A549 (cell line): Measurements from ENCODE around the gene TMEM156.

ENCODE experiments used
- POLR2A ChIP-seq: IDR thresholded peaks from 2 replicates; pipeline ENCODE4 v1.6.1; 2012; ENCODE audit warnings: mild to moderate bottlenecking, low read length
- TF ChIP-seq, protein P1 (sequence below): fragments of >200 bp; sonication (Bioruptor Twin); formaldehyde crosslinking; IDR thresholded peaks from 3 replicates; pipeline ENCODE4 v1.5.1; 2016

DNA sequence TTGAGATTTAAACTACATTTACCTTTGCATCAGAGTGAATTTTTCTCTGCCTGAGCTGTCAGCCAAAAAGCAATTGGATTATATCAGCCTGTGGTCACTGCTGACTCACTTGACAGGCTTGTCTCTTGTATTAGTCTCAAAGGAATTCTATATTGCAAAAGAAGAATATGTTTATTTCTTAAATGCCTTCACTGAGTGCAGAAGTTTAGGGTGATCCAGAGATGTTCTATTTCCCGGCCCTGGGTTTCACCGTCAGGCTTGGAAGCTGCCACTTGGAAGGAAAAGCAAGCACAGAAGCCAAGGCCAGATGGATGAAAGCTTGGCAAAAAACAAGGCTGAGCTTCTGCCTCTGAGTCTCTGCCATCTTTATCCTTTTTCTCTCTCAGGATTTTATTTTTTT, 83.7 kb downstream of the TMEM156 start:
- TF ChIP-seq, protein P1, sequence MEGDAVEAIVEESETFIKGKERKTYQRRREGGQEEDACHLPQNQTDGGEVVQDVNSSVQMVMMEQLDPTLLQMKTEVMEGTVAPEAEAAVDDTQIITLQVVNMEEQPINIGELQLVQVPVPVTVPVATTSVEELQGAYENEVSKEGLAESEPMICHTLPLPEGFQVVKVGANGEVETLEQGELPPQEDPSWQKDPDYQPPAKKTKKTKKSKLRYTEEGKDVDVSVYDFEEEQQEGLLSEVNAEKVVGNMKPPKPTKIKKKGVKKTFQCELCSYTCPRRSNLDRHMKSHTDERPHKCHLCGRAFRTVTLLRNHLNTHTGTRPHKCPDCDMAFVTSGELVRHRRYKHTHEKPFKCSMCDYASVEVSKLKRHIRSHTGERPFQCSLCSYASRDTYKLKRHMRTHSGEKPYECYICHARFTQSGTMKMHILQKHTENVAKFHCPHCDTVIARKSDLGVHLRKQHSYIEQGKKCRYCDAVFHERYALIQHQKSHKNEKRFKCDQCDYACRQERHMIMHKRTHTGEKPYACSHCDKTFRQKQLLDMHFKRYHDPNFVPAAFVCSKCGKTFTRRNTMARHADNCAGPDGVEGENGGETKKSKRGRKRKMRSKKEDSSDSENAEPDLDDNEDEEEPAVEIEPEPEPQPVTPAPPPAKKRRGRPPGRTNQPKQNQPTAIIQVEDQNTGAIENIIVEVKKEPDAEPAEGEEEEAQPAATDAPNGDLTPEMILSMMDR, result no peak
- TF ChIP-seq POLR2A, result no peak
